ENCODE measurements around the gene HKDC1. TPM values are rescaled to one million over a fixed set of nuclear protein-coding genes. Genes with fewer than 3 reads are reported as not detected.
A peak's percentile ranks its signal among the peaks of the same experiment; 100 is the strongest.

The HKDC1 gene
- total and polyA plus RNA-seq, 10 donors, result 0.26 to 3.0 (median 0.70) TPM; not detected in 1

DNA sequence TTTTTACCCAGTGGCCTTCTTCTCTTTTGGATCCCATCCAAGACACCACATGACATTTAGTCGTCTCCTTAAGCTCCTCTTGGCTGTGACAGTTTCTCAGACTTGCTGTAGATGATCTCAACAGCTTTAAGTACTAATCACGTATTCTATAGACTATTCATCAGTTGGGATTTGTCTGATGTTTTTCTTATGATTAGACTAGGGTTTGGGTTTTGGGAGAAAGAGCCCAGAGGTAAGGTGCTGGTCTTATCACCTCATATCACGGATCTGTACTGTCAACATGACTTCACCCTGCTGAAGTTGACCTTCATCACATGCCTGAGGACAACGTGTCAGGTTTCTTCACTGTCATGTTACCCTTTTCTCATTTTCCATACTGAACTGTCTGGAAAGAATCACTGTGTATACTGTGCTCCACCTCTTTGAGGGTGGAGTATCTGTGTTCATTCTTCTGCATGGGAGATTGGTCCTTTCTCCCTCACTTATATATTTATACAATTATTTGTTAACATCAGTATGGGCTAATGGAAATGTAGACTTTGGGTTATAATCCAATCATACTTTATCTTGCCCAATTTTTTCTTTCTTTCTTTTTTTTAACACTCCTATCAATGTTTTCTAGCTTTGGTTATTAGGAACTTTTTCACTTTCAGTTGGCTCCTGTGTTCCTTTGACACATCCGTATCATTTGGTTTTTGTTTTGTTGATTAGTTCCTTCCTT, 6.4 kb upstream of the HKDC1 start:
- Histone ChIP-seq H3K4me3 (no peak overlapping the region), H3K4me1 (peaks cover 0 to 26% (median 13%) of the 10 kb centered on the region in 6 donors), H3K27me3 (replicated peaks in 1 of 7) (peaks cover 0 to 5% (median 0%) of the 10 kb centered on the region in 7 donors), H3K9me3 (peaks cover 0 to 4% (median 0%) of the 10 kb centered on the region in 8 donors), H3K27ac (no peak overlapping the region), H3K36me3 (peaks cover 1 to 12% (median 4%) of the 10 kb centered on the region in 6 donors)
- intact Hi-C loops (cut with DNase I; ENCODE audit: low total_unique reads), result no loop called here
- no peak for DNase-seq
- TF ChIP-seq POLR2AphosphoS5 (IDR thresholded peaks at IDR 0.05) (no peak), POLR2A (IDR thresholded peaks at IDR 0.05) (no peak)
- TF ChIP-seq, protein P1, sequence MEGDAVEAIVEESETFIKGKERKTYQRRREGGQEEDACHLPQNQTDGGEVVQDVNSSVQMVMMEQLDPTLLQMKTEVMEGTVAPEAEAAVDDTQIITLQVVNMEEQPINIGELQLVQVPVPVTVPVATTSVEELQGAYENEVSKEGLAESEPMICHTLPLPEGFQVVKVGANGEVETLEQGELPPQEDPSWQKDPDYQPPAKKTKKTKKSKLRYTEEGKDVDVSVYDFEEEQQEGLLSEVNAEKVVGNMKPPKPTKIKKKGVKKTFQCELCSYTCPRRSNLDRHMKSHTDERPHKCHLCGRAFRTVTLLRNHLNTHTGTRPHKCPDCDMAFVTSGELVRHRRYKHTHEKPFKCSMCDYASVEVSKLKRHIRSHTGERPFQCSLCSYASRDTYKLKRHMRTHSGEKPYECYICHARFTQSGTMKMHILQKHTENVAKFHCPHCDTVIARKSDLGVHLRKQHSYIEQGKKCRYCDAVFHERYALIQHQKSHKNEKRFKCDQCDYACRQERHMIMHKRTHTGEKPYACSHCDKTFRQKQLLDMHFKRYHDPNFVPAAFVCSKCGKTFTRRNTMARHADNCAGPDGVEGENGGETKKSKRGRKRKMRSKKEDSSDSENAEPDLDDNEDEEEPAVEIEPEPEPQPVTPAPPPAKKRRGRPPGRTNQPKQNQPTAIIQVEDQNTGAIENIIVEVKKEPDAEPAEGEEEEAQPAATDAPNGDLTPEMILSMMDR (IDR thresholded peaks at IDR 0.05 in 8 of 11, conservative IDR thresholded peaks at IDR 0.05 in 3 of 11), result no peak
- WGBS, 5 donors, result 57 to 65% (median 61%) methylated on average over 5 of the region's 5 CpGs

DNA sequence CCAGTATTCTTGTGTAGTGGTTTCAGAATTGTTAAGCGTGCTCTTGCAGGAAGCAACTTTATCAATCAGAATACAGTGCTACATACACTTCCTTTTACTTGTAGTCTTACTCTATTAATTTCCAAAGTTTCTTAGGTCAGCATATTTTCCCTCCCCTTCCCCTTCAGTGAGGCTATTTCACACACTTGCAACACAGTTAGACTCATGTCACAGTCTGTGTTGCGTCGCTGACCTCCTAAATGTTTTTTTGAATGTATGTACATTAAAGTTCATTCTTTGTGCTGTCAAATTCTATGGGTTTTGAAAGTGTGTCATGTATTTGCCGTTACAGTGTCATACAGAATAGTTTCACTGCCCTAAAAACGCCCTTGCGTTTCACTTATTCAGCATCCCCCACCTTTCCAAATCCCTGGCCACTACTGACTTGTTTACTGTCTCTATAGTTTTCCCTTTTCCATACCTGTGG, 5.4 kb upstream of the HKDC1 start:
- Histone ChIP-seq H3K27me3 (replicated peaks in 1 of 7) (peaks cover 0 to 5% (median 0%) of the 10 kb centered on the region in 7 donors), H3K4me3 (no peak overlapping the region), H3K27ac (peak overlapping the region in 3 of 8 donors; percentile 19 to 68 (median 67)), H3K4me1 (peaks cover 0 to 26% (median 12%) of the 10 kb centered on the region in 6 donors), H3K36me3 (peaks cover 0 to 3% (median 0%) of the 10 kb centered on the region in 6 donors), H3K9me3 (peaks cover 0 to 4% (median 0%) of the 10 kb centered on the region in 8 donors)
- TF ChIP-seq, protein P1 (IDR thresholded peaks at IDR 0.05 in 8 of 11, conservative IDR thresholded peaks at IDR 0.05 in 3 of 11), result no peak
- TF ChIP-seq POLR2A (IDR thresholded peaks at IDR 0.05) (no peak), POLR2AphosphoS5 (IDR thresholded peaks at IDR 0.05) (peak in 1 of 3 donors; percentile 40)
- DNase-seq, result no peak
- WGBS, 5 donors, result 65 to 85% (median 73%) methylated on average over 6 of the region's 6 CpGs
- intact Hi-C loops (cut with DNase I; ENCODE audit: low total_unique reads), result no loop called here

GRCh38 chr10:69215405-69216171, 4.5 kb upstream of the HKDC1 start:
- Histone ChIP-seq H3K27ac (peak overlapping the region in 4 of 8 donors; percentile 19 to 68 (median 50)), H3K27me3 (replicated peaks in 1 of 7) (peaks cover 0 to 5% (median 0%) of the 10 kb centered on the region in 7 donors), H3K9me3 (peaks cover 0 to 4% (median 0%) of the 10 kb centered on the region in 8 donors), H3K4me1 (peaks cover 0 to 26% (median 12%) of the 10 kb centered on the region in 6 donors), H3K4me3 (no peak overlapping the region), H3K36me3 (no peaks in the 10 kb centered on the region)
- no peak for TF ChIP-seq POLR2AphosphoS5 (IDR thresholded peaks at IDR 0.05)
- no peak for TF ChIP-seq POLR2A (IDR thresholded peaks at IDR 0.05)
- TF ChIP-seq, protein P1 (IDR thresholded peaks at IDR 0.05 in 8 of 11, conservative IDR thresholded peaks at IDR 0.05 in 3 of 11), result no peak
- intact Hi-C loops (cut with DNase I; ENCODE audit: low total_unique reads), result no loop called here
- 16 to 24% (median 21%) methylated on average over 10 of the region's 10 CpGs for WGBS, 5 donors
- DNase-seq, result no peak
